Hepatocyte (in vitro differentiated cells): ENCODE results near the gene TDRD1.

Experiments
- EZH2 ChIP-seq: fragments of 200-600 bp; sonication (generic); IDR thresholded peaks from 2 replicates; pipeline ENCODE4 v1.6.1; 2016; ENCODE audit warnings: antibody characterized with exemption, mild to moderate bottlenecking, borderline replicate concordance
- TF ChIP-seq, protein P1 (sequence below): fragments of 200-600 bp; sonication (generic); IDR thresholded peaks from 2 replicates; pipeline ENCODE4 v1.5.1; 2016; ENCODE audit warnings: antibody characterized with exemption, mild to moderate bottlenecking; ENCODE audit not compliant: poor library complexity

- TF ChIP-seq, protein P1, sequence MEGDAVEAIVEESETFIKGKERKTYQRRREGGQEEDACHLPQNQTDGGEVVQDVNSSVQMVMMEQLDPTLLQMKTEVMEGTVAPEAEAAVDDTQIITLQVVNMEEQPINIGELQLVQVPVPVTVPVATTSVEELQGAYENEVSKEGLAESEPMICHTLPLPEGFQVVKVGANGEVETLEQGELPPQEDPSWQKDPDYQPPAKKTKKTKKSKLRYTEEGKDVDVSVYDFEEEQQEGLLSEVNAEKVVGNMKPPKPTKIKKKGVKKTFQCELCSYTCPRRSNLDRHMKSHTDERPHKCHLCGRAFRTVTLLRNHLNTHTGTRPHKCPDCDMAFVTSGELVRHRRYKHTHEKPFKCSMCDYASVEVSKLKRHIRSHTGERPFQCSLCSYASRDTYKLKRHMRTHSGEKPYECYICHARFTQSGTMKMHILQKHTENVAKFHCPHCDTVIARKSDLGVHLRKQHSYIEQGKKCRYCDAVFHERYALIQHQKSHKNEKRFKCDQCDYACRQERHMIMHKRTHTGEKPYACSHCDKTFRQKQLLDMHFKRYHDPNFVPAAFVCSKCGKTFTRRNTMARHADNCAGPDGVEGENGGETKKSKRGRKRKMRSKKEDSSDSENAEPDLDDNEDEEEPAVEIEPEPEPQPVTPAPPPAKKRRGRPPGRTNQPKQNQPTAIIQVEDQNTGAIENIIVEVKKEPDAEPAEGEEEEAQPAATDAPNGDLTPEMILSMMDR, result no peak
- no peak for TF ChIP-seq EZH2
These were observed 8.8 kb downstream of the TDRD1 start for GRCh38 chr10:114188001-114188400.
